NCI-H2171 (cell line): Measurements from ENCODE around the gene MEOX1.
"Not testable (repeated sequence)": the region's sequence is repeated elsewhere in the genome, so short reads cannot be mapped to it uniquely, and the experiment has no call there.

Experiments used
- DNase-seq: peaks from one replicate; lab custom pipeline; 2025; lab: John Stamatoyannopoulos, UW

The MEOX1 gene

GRCh38 chr17:43661699-43662412, at the start of gene MEOX1:
Gene MEOX1 (minus strand): TSS chr17:43661922. CDS start chr17:43661534, 388 bp downstream.
- DNase-seq, result peak; percentile 28

DNA sequence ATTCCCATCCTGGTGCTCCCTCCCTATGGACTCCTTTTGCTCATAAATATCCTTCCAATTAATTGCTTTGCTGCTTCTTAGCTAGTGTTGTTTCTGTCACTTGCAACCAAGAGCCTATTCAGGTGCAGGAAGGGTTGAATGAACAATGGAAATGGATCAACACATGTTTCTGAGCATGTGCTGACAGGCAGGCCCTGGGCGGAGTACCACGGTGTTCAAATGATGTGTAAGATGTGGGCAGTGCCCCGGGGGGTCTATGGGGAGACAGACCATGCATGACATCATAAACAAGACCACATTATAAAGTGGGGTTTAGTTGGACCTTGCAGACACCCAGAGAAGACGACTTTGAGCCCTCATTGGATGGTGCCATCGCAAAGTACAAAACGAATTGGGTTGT, 48.4 kb upstream of the MEOX1 start:
- DNase-seq, result no peak

DNA sequence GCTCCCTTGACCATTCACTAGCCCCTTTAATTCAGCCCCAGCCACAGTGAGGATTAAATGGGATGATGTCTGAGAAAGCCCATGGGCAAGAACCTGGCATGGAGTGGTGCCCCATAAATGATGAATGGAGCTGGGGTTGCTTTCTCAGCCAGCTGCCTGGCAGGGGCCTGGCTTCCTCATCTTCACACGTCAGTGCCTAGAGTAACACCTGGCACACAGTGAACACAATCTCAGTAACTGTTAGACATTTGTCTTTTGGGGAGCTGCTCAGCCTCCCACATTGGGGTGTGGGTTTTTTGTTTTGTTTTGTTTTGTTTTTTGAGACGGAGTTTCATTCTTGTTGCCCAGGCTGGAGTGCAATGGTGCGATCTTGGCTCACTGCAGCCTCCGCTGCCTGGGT, 47.5 kb upstream of the MEOX1 start:
- no peak for DNase-seq

DNA sequence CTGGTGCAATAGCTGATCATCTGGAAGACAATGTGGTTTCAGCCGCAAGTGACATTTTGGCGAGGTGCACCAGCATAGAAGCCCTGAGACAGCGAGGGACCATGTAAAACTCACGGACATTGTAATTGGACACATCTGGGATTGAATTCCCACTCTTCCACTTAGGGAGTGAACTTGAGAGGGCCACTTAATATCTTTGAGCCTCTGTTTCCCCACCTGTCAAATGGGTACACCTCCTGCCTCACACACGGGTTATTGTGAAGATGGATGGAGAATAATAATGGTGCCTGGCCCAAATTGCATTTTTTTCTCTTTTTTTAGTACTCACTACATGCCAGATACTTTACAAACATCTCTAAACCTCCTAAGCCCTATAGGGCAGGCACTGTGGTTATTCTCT, 45.5 kb upstream of the MEOX1 start:
- DNase-seq, result no peak

GRCh38 chr17:43706235-43706634, 44.5 kb upstream of the MEOX1 start:
- no peak for DNase-seq

DNA sequence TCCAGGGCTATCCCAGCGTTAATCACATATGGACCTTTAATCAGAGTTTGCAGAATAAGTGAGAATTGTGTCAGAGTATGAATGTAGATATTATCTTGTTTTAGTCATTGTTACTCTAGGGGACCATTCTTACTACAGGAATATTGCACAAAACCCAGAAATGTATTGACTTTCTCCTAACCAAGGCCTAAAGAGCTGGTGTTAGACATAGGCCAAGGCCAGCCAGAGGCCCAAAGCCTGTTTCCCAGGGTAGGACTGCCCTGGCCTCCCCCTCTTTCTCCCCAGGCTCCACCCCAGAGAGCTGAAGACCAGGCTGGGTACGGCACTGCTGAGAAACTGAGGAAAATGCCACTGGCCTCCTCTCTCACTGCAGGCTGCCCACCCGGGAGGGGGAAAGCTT, 41.9 kb upstream of the MEOX1 start:
- no peak for DNase-seq

DNA sequence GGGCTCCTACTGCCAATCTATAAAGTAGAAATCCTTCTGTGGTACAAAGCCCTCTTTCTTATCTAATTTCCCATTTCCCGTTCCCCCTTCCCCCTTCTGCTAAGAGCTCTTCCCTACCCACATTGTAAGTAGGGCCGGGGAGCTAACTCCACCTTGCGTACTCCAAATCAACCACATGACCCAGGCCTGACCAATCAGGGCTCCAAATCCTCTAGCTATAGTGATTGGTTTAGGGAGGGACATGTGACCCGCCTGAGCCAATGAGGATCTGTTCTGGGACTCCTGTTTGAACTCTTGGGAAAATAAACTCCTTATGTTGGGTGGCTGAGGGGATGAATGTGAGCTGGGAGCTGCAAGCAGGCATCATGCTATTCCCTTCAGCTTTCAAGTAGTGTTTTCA, 40.9 kb upstream of the MEOX1 start:
- DNase-seq, result peak; percentile 37

DNA sequence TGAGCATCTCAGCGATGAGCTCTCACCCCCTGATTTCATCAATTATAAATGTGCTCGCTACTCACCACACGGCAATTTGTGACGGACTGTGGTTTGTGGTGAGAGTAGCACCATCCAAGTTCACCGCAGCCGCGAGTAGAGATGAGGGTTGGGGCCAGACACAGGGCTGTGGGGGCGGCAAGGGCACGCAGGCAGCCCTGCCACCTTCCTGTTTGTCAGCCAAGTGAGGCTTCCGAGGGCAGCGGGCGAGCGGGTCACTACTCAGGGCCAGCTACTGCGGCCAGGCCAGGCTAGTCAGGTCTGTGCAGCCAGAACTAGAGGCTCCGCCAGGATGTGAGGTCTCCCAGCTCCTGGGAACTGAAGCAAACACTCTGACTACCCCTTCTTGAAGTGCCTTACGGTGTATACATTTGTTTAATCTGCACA, 39.6 kb upstream of the MEOX1 start:
- no peak for DNase-seq

GRCh38 chr17:43699438-43699756, 37.7 kb upstream of the MEOX1 start:
- DNase-seq, result no peak

DNA sequence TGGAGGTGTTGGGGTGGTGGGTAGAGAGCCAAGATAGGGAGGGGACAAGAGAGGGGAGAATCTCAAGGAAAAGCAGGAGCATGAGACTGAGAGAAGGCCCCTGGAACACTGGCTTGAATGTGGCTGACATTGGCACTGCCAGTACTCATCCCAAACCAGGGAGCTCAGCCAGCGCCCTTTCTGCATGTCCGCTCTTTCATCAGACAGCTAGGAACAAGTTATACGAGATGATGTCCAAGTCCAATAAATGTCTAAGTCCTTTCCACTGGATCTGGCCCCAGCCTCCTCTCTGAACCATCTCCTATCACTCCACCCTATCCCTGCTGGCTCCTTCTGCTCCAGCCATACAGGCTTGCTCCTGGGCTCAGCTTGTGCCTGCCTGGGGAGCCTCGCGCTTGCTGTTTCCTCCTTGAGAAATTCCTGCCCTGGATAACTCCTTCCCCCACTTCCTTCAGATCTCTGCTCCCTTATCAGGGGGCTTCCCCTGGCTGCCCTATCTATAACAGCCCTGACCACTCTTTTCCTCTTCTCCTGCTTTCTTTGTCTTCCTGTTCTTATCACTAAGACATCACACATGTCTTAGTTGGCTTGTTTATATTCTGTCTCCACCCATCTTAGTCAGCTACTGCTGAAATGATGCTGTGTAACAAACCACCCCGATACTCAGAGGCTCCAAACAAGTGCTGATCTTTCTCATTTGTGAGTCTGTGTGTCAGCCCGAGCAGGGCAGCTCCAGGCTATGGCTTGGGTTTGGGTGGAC, 37.1 kb upstream of the MEOX1 start:
- no peak for DNase-seq

GRCh38 chr17:43697937-43698336, 36.2 kb upstream of the MEOX1 start:
- DNase-seq, result no peak

DNA sequence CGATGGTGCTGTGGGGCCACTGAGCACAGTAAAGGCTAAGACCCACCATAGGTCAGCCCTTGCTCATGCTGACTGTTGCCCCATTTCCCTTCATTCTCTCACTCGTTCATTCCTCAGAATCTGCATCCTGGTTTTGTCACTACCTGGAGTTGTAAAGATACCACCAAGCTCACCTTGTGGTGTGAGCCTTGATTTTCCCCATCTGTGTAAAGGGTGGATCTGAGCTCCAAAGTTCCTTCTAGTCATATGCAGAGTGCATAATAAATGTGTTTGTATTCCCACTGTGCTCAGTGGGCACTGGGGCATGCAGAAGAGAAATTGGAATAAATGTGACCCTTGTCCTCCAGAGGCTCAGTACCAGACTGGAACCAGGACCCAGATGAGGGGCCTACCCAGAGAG, 35.2 kb upstream of the MEOX1 start:
- DNase-seq, result no peak

- DNase-seq, result no peak
Observed at GRCh38 chr17:43695970-43696865, 34.5 kb upstream of the MEOX1 start.

DNA sequence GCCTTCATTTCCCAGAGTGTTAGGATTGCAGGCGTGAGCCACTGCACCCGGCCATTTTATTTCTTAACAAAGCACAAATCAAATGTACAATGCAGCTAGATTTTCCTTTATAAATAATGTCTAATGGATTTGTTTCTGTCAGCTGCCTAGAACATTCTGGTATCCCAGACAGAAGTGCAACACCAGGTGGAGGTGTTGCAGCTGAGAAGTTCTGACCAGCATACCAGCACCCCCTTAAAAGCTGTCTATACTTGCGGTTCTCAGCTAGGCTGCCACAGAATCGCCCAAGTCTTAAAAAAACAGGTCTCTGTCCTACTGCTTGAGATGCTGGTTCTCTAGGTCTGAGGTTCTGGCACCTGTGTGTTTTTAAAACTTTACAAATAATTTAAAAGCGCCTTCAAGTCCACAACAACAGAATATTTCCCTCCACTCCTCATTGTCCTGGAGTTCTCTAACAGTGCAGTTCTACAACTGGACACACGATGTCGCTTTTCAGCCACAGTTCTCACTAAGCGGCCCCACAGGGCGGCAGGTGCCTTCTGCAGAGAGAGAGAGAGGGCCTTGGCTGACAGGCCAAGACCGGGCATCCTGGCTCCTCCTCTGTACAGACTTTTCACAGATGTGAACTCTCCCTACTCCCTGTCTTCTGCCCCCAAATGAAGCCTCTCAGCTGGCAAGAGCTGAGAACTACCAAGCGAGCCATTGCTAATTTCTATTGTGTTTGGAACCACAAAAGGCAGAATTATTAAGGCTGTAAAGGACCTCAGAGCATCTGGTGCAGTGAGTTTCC, 32.6 kb upstream of the MEOX1 start:
- DNase-seq, result peak; percentile 78

- DNase-seq, result no peak
Observed at GRCh38 chr17:43691317-43691693, 29.6 kb upstream of the MEOX1 start.

DNA sequence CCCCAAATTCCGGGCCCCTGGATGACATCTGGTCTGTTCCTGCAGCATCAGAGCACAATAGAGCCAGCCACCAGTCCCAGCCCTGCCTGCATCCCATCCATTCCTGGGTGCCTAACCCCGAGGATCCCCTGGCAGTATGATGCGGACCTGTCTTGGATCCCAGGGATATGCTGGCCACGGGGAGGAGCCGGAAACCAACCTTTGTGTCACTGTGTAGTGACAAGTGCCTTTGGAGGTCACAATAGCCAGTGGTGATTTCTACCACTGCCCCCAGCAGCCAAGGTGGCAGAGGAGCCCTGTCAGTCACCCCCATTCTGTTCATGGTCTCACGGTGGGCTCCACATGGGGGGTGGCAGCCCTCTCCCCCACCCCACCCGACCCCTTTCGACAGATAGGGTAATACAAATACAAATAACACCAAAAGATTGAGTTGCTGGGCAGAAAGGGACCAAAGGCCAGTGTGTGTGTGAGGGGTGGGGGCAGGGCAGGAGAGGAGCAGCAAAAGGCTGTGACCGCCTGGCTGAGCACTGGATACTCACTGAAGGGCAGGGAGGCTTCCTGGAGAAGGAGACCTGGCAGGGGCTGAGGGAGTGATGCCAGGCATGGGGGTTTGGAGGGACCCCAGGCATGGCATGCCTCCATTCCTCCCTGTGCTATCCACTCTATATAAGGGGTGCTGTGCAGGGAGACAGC, 29.0 kb upstream of the MEOX1 start:
- DNase-seq, result no peak

DNA sequence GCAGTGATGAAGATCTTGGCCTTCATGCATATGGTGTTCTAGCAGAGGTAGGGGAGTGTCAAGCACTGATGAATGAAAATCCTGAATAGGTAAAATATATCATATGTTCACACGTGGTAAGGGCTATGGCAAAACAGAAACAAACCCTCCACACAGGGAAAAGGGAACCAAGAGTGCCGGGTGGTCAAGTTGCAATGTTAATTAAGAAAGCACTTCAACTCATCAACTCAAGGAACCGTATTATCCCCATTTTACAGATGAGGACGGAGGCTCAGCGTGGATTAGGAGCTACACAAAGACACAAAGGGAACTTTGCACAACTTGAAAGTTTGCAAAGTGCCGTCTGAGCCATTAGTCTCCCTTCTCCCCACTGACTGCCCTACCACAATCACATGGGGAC, 28.1 kb upstream of the MEOX1 start:
- no peak for DNase-seq

- DNase-seq, result no peak
Observed at GRCh38 chr17:43689131-43689530, 27.4 kb upstream of the MEOX1 start.

DNA sequence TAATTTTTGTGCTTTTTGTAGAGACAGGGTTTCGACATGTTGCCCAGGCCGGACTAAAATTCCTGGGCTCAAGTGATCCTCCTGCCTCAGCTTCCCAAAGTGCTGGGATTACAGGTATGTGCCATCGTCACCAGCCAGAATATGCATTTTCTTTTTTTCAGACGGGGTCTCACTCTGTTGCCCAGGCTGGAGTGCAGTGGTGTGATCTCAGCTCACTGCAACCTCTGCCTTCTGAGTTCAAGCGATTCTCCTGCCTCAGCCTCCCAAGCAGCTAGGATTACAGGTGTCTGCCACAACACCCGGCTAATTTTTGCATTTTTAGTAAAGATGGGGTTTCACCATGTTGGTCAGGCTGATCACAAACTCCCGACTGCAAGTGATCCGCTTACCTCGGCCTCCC, 25.2 kb upstream of the MEOX1 start:
- not testable (repeated sequence) for DNase-seq

DNA sequence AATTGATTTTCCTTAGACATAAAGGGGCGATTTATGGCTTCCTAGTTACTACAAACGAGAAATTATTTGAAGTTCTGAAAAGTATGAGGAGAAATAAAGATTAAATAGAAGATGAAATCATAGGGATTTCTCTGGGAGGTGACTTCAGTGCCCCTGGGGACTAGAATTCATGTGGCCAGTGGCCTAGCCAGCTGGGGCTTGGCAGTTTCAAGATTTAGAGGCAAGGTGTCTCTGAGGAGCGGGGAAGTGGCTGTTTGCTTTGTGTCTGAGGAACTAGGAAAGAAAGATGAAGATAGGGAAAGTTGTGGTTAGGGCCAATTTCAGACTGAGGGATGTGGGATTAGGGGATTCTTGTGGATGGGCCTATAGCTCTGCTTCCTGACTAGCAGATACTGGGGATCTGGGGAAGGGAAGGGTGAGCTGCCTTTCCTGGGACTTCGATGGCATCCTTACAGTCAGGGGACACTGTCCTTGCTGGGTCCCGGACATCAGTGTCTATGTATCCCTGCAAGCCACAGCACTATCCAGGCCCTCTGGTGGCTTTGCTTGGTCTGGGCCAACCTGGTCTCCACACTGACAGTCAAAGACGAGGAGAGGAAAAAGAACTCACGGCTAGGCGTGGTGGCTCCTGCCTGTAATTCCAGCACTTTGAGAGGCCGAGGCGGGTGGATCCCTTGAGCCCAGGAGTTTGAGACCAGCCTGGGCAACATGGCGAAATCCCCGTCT, 22.4 kb upstream of the MEOX1 start:
- no peak for DNase-seq

DNA sequence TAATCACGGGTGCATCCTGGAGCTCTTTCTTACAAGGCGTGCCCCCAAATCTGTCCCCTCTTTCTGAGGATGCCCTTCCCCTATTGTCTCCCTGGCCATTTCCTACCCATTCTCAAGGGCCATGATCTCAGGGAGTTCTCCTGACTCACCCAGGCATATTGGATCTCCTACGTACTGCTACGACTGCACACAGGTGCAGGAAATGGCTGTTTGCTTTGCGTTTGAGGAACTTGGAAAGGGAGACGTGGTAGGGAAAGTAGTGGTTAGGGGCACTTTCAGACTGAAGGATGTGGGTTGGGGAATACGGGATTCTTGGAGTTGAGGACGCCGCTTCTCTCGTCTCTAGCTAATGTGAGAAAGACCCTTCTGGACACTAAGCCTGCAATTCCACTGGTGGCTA, 18.7 kb upstream of the MEOX1 start:
- no peak for DNase-seq
